Measurements from ENCODE around the gene SPZ1.
"Not testable (repeated sequence)": the region's sequence is repeated elsewhere in the genome, so short reads cannot be mapped to it uniquely, and the experiment has no call there.

Gene SPZ1

GRCh38 chr5:80341016-80341775 lies 21.4 kb downstream of the SPZ1 start:
- DNase-seq, result no peak

DNA sequence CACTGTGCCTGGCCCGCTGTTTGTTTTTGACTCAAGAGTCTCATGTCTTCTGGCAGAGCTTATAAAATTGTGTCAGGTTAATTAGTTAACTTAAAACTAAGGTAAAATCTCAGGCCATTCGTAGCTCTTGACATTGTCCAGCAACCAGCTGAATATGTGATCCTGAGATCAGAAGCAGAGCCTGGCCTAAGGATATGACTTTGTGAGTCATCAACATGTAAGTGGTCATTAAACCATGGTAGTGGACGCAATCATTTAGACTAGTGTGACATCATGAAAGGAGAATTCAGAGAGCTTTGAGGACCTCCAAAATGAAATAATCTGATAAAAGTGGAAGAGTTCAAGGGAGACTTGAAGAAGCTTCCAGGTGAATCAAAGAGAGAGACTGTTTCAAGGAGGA lies 23.3 kb downstream of the SPZ1 start:
- no peak for DNase-seq

GRCh38 chr5:80346055-80346454 lies 26.3 kb downstream of the SPZ1 start:
- no peak for DNase-seq

DNA sequence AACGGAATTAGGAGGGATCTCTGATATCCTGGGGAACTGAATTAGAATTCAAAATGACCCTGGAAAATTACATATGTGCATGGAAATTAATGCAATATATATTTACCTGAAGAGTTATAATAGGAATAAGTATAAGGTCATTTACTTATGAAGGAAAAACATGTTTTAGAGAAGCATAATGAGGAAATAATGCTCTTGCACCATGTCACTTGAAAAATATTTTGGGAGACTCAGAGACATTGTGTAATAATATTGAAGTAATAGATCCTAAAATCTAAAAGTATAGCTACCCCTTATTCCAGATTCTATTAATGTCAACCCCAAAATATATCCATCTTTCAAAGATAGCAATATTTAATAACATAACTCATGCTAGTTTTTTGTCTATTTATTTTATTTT lies 28.4 kb downstream of the SPZ1 start:
- DNase-seq, result no peak

- not testable (repeated sequence) for DNase-seq
Observed at GRCh38 chr5:80351019-80351418, 31.2 kb downstream of the SPZ1 start.

GRCh38 chr5:80355686-80356085 lies 35.9 kb downstream of the SPZ1 start:
- no peak for DNase-seq

DNA sequence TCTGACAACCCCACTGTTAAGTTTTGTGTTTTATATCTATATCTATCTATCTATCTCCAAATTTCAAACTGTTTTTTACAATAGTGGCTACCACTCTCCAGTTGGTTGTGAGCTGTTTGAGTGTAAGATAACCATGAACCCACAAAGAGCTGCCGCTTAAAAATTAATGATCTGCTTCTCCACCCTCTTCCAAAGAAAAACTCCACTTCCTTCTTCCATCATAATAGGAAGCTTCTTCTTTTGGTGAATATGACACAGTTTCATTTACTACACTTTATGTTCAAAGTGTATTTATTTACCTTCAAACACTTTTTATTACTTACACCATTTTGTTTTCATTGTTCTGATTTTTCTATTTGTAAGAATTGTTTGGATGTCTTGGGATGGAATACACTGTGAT lies 37.9 kb downstream of the SPZ1 start:
- DNase-seq, result no peak

DNA sequence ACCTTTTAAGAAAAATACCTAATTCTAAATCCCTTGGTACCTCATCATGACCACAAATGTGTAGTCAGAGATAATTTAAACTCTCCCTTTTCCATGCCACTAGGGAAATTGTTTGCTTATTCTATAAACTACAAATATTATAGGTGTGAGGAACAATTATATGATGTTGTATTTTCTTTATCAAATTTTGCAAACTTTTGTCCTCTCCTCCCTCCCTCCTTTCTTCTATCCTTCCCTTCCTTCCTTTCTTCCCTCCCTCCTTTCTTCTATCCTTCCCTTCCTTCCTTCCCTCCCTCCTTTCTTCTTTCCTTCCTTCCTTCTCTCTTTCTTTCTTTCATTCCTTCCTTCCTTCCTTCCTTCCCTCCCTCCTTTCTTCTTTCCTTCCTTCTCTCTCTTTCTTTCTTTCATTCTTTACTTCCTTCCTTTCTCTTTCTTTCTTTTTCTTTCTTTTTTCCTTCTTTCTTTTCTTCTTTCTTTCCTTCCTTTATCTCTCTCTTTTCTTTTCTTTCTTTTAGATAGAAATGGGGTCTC lies 41.2 kb downstream of the SPZ1 start:
- DNase-seq, result no peak

GRCh38 chr5:80364892-80365291 lies 45.1 kb downstream of the SPZ1 start:
- DNase-seq, result no peak

- DNase-seq, result no peak
Observed at GRCh38 chr5:80368661-80369480, 49.1 kb downstream of the SPZ1 start.

DNA sequence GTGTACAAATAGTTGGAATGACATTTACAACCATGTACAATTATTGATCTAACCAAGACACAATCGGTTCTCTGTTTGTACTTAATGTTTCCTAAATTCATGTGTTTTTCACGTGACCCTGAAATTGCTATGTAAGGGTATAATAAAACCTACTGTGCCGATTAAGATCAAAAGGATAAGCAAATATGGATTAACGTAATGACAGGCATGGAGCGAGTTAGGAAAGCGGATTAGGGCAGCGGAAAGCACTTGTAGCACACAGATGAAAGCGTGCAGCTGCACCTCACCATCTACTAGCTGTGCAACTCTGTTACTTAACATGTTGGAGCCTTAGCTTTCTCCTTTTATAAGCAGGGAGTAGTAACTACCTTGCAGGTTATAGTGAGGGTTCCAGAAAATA lies 49.7 kb downstream of the SPZ1 start:
- DNase-seq, result no peak

DNA sequence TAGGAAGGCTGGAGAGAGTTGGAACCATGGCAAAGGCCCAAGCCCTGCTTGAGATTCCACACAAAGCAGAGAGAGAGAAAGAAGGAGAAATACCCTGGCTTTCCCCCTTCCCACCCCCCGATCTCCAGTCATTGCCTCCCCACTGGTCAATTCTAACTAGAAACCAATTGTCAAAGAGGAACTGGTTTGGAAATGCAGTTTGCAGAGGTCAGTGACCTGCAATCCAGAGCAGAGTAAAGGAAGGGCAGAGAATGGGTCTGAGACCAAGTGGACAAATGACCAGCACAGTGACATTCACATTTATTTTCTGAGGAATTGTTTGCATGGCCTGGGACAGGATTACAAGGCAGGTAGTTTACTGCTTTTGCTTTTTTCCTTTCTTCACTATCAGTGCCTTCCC lies 50.6 kb downstream of the SPZ1 start:
- no peak for DNase-seq
